ENCODE measurements around the gene VAV2. TPM values are rescaled to one million over a fixed set of nuclear protein-coding genes. Genes with fewer than 3 reads are reported as not detected.

The VAV2 gene
- total RNA-seq, 4 donors from 2014 or later = 15.0 to 25.7 (median 20.5) TPM

DNA sequence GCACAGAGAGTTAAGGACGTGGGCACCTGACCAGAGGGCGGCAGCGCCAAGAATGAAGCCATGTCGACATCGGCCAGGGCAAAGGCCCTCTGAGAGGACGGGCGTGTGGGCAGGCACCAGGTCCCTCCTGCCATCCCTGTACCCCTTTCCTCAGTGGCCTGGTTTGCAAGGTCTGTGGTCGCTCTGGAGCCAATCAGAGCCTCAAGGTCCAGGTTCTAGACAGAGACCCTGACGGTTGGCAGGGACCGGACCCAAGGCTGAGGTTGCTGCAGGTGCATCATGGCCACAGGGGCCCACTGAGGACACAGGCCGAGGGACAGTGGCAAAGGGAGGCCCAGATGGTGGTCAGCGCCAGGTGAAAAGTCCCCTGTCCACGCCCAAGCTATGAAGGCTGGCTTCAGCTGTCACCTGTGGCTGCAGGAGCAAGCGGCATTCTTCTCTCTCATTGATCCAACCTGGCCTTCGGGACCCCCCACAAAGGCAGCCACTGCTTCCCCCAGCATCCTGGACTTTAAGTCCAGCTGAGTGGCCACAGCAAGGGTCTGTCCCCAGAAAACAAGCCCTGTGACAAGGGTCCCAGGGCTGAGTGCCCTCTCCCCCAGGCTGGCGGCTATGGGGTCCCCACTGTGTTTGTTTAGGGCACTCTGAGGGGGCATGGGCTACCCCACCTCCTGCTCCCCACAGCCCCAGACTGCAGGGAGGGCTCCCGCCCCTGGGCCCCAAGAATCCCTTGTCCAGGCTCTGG is 48.9 kb downstream of the VAV2 start:
- DNase-seq = no peak
- Histone ChIP-seq H3K4me3 (replicated peaks in 1 of 3) (no peak overlapping the region), H3K36me3 (no peaks in the 10 kb centered on the region), H3K27ac (no peak overlapping the region), H3K9me3 (no peaks in the 10 kb centered on the region), H3K27me3 (no peaks in the 10 kb centered on the region), H3K4me1 (peaks cover 18 to 40% of the 10 kb centered on the region in 2 donors)
- intact Hi-C loops (cut with DNase I) = no loop called here
- TF ChIP-seq, protein P1, sequence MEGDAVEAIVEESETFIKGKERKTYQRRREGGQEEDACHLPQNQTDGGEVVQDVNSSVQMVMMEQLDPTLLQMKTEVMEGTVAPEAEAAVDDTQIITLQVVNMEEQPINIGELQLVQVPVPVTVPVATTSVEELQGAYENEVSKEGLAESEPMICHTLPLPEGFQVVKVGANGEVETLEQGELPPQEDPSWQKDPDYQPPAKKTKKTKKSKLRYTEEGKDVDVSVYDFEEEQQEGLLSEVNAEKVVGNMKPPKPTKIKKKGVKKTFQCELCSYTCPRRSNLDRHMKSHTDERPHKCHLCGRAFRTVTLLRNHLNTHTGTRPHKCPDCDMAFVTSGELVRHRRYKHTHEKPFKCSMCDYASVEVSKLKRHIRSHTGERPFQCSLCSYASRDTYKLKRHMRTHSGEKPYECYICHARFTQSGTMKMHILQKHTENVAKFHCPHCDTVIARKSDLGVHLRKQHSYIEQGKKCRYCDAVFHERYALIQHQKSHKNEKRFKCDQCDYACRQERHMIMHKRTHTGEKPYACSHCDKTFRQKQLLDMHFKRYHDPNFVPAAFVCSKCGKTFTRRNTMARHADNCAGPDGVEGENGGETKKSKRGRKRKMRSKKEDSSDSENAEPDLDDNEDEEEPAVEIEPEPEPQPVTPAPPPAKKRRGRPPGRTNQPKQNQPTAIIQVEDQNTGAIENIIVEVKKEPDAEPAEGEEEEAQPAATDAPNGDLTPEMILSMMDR (IDR thresholded peaks at IDR 0.05) = no peak
- TF ChIP-seq POLR2A (IDR thresholded peaks at IDR 0.05) = no peak
- WGBS, 2 donors = 81 to 85% methylated on average over 3 to 11 of the region's 17 CpGs

DNA sequence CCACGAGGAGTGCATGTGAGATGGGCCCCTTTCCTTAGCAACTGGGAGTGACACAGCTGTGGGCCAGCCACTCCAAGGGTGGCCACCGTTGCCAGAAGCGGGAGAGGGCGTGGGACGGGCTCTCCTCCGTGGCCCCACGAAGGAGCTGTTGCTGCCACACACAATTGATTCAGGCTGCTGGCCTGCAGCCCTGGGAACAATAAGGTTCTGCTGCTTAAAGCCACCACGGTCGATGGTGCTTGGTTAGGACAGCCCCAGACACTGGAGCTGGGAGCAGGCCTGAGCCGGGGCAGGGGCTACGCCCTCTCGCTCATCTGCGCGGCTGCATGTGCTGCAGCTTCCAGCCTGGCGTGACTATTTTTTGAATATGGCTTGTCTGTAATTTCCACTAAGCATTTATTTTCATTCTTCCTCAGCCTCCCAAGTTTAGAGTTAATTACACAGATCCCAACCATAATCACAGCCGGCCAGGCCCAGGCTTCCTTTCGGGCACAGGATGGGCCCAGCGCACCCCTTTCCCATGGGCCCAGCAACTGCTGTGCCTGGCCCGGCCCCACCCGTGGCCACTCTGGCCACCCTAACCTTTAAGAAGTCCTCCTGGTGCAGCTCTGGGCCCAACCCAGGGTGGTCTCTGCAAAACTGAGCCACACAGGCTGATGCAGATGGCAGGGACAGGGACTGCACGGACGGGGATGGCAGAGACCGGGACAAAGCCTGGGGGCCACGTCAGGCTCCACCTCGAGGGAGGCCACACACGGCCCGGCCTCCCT is 49.7 kb downstream of the VAV2 start:
- Histone ChIP-seq H3K27ac (no peak overlapping the region), H3K9me3 (no peaks in the 10 kb centered on the region), H3K4me1 (peaks cover 12 to 32% of the 10 kb centered on the region in 2 donors), H3K36me3 (no peaks in the 10 kb centered on the region), H3K27me3 (no peaks in the 10 kb centered on the region), H3K4me3 (replicated peaks in 1 of 3) (no peak overlapping the region)
- intact Hi-C loops (cut with DNase I) = no loop called here
- DNase-seq = no peak
- TF ChIP-seq POLR2A (IDR thresholded peaks at IDR 0.05) = no peak
- TF ChIP-seq, protein P1 (IDR thresholded peaks at IDR 0.05) = no peak
- 88 to 90% methylated on average over 24 of the region's 27 CpGs for whole genome bisulfite sequencing, 2 donors

DNA sequence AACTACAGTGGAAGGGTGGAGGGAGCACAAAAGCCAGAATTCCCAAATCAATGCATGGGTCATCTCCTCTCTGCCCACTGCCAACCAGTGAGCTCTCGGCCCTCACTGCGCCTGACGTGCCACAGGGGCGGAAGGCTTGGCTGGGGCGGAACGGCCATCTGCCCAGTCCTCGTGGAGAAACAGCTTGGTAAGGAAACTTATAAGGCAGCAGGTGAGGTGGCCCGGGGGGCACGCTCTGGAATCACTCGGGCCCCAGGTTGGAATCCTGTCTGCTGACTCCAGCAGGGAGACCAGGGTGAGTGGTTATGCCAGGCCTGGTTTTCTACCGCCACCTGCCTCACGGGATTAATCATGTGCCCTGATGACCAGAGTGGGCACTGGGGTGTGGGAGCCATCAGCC is 52.3 kb downstream of the VAV2 start:
- H3K9me3 ChIP-seq = no peaks in the 10 kb centered on the region
- H3K27me3 ChIP-seq = no peaks in the 10 kb centered on the region
- H3K4me1 ChIP-seq = peaks cover 14 to 22% of the 10 kb centered on the region in 2 donors
- 88 to 91% methylated on average over 12 of the region's 12 CpGs for WGBS, 2 donors
- H3K36me3 ChIP-seq = no peaks in the 10 kb centered on the region
- intact Hi-C loops (cut with DNase I) = no loop called here
- no peak for TF ChIP-seq POLR2A (IDR thresholded peaks at IDR 0.05)
- TF ChIP-seq, protein P1 (IDR thresholded peaks at IDR 0.05) = no peak
- DNase-seq = no peak
- H3K4me3 ChIP-seq (replicated peaks in 1 of 3) = no peak overlapping the region
- H3K27ac ChIP-seq = no peak overlapping the region

DNA sequence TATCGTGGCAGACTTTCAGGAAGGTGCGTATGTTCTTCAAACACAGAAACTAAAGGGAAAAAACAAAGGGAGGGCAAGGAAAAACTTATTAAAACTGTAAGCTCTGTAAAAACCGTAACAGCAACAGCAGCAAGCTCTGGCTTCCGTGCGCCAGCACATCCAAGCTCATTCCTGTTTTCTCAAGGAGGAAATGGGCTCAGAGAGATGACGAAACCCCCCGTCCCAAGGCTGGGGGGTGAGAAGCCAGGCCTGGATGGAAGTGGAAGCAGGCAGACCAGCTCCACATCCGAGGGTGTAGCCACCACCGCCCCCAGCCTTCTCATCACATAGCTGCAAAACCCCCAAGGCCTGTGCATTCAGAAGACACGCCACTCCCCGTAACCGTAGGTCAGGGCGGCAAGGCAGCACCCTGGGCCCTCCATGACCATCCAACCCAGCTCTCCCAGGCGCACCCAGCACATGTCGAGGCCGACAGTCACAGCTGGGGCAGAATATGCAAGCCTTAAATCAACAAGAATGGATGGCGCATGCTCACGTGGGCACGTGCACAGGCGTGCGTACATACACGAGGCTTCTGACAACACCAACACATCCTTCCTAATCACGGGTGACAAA is 52.8 kb downstream of the VAV2 start:
- no peaks in the 10 kb centered on the region for H3K27me3 ChIP-seq
- DNase-seq = no peak
- peaks cover 14 to 26% of the 10 kb centered on the region in 2 donors for H3K4me1 ChIP-seq
- H3K9me3 ChIP-seq = no peaks in the 10 kb centered on the region
- WGBS, 2 donors = 89 to 94% methylated on average over 16 to 22 of the region's 23 CpGs
- intact Hi-C loops (cut with DNase I) = no loop called here
- no peak overlapping the region for H3K27ac ChIP-seq
- no peaks in the 10 kb centered on the region for H3K36me3 ChIP-seq
- H3K4me3 ChIP-seq (replicated peaks in 1 of 3) = no peak overlapping the region
- TF ChIP-seq, protein P1 (IDR thresholded peaks at IDR 0.05) = no peak
- no peak for TF ChIP-seq POLR2A (IDR thresholded peaks at IDR 0.05)
